GM19240 (cell line): ENCODE data around the gene CPXM1.

Experiments
- DNase-seq: peaks from one replicate; pipeline ENCODE4 v3.0.0; 2011; ENCODE audit warnings: low spot score; ENCODE audit not compliant: insufficient read length

Gene CPXM1

DNA sequence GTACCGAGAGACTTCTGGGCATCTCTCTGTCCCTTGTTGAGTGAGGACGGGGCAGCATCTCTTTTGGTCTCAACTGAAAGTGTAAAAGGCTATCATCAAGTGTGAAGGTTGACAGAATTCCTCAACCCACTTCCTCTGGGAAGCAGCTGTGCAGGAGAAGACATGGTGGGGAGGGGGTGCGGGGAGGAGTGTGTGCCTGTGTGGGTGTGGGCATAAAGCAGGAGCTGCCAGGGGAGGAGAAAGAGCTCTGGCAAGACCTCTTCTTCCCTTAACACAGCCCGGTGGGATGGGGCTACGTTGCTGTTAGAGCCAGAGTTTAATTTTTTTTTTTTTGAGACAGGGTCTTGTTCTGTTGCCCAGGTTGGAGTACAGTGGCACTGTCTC, 31.8 kb downstream of the CPXM1 start:
- DNase-seq = no peak

- DNase-seq = no peak
Measured at GRCh38 chr20:2767768-2768631, 32.4 kb downstream of the CPXM1 start.

GRCh38 chr20:2763186-2763585, 37.2 kb downstream of the CPXM1 start:
- no peak for DNase-seq

- no peak for DNase-seq
Measured at GRCh38 chr20:2762578-2763131, 37.8 kb downstream of the CPXM1 start.

GRCh38 chr20:2761885-2762284, 38.5 kb downstream of the CPXM1 start:
- DNase-seq = no peak

- DNase-seq = no peak
Measured at GRCh38 chr20:2760952-2761305, 39.5 kb downstream of the CPXM1 start.

GRCh38 chr20:2760297-2760951, 40.0 kb downstream of the CPXM1 start:
- DNase-seq = no peak

DNA sequence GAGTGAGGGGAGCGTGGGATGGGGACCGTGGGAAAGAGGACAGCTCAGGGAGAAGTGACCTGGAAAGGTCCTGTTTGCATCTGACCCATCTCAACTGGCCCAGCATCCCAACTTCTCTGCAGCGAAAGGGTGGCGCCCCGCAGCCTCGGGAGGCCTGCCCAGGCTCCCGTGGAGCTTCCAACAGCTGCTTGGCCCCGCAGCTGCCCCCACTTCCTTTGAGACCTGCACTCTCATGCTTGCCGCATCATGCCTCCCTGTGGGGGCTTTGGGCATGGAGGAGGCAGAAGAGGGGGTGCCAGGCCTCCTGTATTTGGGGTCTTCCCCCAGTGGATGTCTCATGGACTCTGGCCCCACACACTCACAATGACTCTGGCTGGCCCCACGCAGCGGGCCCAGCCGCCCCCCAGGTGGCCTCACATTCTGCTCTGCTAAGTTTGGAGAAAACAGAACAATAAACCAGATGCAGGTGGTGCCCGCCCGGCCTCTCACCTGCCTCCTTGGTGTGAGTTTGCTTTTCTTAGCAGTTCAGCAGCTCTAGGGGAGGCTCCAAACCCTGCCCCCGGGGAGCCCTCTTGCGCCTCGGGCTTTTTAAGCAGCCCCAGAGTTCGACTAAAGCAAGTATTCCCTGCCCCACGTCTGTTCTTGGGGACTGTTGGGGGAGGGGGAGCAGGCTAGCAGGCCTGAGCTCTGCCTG, 40.7 kb downstream of the CPXM1 start:
- no peak for DNase-seq

DNA sequence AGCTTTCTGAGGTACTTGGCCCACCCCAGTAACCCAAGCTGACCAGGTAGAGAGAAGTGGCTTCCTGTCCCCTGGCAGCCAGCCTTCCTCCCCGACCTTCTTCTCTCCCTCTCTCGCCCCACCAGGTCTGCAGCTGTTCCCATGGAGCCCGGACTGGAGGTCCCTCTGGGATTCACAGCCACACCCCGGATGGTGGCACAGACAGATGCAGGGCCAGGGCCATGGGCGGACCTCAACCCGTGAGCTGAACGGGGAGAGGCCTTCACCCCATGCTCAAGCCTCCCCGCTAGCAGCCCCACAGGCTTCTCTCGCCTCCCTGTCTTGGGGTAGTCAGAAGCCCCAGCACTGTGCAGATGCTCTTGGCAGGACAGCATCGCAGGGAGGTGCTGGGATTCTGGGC, 41.3 kb downstream of the CPXM1 start:
- no peak for DNase-seq

GRCh38 chr20:2757969-2758368, 42.5 kb downstream of the CPXM1 start:
- no peak for DNase-seq

GRCh38 chr20:2757001-2757400, 43.4 kb downstream of the CPXM1 start:
- DNase-seq = no peak

DNA sequence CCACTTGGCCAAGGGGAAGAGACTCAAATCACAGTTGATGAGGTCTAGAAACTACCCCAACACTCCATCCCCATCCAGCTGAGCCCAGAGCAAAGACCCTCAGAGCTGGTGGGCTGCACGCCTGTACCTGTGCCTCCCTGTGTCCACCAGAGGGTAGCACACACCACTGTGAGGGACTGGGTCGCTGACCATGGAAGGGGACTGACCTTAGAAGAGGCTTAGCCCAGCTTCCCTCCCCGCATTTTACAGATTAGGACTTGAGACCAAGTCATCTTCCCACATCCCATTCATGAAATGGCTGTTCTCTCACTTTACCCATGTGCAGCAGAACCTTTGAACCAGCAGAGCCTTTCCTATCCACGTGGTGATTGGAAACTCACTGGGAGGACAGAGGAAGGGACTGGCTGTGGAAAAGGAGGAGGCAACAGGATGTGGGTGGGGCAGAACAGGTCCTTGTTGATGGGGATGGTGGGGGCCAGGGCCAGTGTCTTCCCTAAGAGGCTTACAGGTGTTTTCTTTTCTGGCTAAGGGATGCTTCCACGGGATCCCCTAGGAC, 44.3 kb downstream of the CPXM1 start:
- no peak for DNase-seq

DNA sequence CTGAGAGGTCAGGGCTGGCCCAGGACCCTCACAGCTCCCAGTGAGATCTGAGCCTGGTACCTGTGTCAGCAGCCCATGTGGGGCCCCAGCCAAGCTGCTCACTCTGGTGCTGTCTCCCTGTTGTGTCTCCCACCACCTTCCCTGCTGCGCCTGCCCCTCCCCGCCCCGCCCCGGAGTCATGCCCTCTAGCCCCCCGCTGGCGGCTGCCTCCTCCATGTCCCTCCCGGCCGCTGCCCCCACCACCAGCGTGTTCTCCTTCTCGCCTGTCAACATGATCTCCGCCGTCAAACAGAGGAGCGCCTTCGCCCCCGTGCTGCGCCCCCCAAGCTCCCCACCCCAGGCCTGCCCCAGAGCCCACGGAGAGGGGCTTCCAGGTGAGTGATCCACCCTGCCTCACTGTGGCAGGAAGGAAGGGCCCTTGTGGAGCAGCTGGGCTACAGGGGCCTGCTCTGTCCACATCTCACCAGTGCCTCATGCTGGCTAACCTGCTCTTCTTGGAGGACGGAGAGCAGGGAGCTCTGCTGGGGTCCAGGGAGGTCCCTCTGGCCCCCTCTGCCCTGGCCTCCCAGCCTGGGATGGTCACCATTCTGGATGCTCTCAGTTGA, 44.9 kb downstream of the CPXM1 start:
- no peak for DNase-seq

- no peak for DNase-seq
Measured at GRCh38 chr20:2754424-2754823, 46.0 kb downstream of the CPXM1 start.

DNA sequence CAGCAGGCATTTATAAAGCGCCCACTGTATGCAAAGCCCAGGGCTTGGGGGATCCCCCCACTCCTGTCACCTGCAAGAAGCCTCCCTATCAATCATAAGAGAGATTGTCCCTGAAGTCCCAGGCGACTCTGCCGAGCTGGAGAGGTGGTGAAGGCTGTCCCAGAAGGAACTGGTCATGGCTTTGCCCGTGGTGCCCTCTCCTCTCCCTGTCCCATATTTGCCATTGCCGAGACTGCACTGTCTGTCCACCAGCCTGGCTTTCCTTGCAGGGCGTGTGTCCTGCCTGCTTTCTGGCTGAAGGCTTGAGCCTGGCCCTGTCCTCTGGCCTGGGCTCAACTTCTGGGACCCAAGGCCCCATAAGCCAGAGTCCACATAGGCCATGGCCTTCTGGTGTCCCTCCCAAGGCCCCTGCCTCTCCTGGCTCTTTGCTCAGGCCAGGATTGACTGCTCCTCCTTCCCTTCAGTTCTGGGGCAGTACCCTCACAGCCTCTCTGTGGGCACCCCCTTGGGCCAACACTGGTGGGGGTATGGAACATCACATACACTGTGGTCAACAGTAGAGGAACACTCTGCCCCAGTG, 46.9 kb downstream of the CPXM1 start:
- no peak for DNase-seq

DNA sequence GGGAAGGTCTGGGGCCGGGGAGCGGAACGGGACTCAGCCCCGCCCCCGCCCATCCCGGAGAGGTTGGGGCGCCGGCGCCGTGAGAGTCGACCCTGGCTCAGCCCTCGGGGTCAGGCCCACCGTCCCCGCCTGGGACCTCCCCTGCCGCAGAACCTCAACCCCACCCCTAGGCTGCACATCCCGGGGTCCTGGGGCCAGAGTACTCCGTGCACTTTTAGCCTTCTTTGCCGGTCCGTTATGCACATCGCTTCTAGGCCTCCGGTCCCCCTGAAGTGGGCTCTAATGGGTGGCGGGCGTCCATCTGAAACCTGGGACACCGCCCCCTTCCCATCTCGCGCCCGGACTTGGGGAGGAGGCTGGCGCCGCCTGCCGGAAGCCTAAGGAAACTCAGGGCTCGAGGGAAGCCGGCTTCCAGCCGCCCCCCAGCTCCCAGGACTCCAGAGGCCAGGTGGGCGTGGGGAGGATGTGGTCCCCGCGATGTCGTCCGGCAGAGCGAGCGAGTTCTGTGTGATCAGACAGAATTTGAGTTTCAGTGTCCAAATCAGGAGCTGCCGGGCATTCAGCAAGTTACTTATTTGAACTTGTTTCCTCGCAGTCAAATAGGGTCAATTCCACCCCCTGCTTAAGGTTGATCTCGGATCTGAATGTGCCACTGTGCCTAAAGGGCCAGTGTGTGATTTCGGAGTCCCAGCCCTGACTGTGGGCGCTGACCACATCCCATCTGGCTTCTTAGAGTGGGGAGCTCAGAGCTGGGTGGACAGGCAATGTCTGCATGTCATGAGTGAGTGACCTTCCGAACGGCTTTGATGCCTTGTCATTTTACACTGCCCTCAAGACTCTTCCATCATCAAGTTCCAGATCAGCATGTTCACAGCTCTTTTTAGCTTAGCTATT, 47.6 kb downstream of the CPXM1 start:
- DNase-seq = no peak

DNA sequence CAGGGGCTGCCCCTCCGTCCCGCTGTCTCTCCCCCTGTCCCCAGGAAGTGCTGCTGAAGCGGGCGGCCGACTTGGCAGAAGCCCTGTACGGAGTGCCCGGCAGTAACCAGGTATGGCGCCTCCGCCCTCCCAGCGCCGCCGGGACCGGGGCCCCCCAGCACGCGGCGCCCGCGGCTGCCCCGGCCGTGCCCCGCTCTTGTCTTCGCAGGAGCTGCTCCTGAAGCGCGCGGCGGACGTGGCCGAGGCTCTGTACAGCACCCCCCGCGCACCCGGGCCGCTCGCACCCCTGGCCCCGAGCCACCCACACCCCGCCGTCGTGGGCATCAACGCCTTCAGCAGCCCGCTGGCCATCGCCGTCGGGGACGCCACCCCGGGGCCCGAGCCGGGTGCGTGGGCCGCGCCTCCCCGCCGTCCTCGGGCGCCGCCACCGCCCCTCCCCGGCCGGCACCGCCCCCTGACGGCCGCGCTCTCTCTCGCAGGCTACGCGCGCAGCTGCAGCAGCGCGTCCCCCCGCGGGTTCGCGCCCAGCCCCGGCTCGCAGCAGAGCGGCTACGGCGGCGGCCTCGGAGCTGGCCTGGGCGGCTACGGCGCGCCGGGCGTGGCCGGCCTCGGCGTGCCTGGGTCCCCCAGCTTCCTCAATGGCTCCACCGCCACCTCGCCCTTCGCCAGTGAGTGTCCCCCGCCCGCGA, 48.4 kb downstream of the CPXM1 start:
- no peak for DNase-seq

DNA sequence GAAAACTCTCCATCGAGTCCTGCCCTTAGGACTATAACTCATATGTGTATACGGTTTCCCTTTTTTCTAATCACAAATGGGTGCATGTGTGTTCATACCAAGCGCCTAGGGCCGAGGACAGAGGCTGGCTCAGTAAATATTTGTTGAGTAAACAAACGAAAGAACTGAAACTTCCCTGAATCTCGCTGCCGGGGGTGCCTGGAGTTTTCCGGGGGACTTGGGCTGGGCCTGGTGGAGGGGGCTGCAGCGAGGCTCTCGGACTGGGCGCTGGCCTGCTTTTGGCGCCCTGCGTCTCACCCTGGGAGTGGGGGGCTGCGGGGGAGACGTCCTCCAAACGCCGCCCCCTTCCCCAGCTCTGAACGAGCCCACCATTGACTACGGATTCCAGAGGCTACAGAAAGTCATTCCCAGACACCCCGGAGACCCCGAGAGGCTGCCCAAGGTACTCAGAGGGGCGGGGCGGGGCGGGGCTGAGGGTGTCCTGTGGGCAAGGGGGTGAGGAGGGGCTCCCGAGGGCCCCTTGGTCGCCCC, 49.0 kb downstream of the CPXM1 start:
- no peak for DNase-seq
